ENCODE results near the gene SLC37A2. TPM values are rescaled to one million over a fixed set of nuclear protein-coding genes. Genes with fewer than 3 reads are reported as not detected.

The SLC37A2 gene
- total RNA-seq, 2 donors from 2014 or later, result 2.0 to 4.2 TPM

DNA sequence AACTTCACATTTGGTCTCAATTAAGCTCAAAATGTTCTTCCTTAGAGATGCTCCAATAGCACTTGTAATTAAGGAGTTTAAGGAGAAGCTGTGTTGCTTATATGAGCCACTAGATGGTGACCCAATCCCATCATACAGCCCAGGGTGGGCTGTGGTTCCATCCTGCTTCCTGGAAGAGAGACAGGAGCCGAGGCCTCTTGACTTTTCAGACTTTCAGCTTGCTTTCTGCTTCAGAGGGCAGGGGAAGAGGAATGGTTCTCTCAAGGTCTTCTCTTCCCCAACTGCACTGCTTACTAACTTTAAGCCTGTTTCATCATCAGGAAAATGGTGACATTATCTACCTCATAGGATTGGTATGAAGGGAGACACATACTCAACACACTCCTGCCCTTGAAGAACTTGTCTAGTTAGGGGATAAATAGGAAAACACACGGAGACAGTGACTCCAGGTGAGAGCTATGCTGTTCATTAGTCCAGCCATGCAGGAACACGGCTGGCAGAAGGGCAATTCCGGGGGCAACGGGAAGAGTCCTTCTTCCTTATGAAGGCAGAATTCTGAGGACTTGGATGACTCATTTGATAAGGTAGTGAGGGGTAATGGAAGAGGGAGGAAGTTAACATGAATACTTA is 28.3 kb downstream of the SLC37A2 start:
- H3K9me3 ChIP-seq, result no peaks in the 10 kb centered on the region
- H3K27me3 ChIP-seq, result no peaks in the 10 kb centered on the region
- H3K27ac ChIP-seq, result peak overlapping the region in 1 of 2 donors; percentile 18
- H3K4me1 ChIP-seq, result peaks cover 0 to 9% of the 10 kb centered on the region in 2 donors
- H3K4me3 ChIP-seq, result no peak overlapping the region
- TF ChIP-seq, protein P1, sequence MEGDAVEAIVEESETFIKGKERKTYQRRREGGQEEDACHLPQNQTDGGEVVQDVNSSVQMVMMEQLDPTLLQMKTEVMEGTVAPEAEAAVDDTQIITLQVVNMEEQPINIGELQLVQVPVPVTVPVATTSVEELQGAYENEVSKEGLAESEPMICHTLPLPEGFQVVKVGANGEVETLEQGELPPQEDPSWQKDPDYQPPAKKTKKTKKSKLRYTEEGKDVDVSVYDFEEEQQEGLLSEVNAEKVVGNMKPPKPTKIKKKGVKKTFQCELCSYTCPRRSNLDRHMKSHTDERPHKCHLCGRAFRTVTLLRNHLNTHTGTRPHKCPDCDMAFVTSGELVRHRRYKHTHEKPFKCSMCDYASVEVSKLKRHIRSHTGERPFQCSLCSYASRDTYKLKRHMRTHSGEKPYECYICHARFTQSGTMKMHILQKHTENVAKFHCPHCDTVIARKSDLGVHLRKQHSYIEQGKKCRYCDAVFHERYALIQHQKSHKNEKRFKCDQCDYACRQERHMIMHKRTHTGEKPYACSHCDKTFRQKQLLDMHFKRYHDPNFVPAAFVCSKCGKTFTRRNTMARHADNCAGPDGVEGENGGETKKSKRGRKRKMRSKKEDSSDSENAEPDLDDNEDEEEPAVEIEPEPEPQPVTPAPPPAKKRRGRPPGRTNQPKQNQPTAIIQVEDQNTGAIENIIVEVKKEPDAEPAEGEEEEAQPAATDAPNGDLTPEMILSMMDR (IDR thresholded peaks at IDR 0.05), result peak in 1 of 2 donors; percentile 74
- no peaks in the 10 kb centered on the region for H3K36me3 ChIP-seq
- DNase-seq (ENCODE audit: low spot score), result peak; percentile 69

DNA sequence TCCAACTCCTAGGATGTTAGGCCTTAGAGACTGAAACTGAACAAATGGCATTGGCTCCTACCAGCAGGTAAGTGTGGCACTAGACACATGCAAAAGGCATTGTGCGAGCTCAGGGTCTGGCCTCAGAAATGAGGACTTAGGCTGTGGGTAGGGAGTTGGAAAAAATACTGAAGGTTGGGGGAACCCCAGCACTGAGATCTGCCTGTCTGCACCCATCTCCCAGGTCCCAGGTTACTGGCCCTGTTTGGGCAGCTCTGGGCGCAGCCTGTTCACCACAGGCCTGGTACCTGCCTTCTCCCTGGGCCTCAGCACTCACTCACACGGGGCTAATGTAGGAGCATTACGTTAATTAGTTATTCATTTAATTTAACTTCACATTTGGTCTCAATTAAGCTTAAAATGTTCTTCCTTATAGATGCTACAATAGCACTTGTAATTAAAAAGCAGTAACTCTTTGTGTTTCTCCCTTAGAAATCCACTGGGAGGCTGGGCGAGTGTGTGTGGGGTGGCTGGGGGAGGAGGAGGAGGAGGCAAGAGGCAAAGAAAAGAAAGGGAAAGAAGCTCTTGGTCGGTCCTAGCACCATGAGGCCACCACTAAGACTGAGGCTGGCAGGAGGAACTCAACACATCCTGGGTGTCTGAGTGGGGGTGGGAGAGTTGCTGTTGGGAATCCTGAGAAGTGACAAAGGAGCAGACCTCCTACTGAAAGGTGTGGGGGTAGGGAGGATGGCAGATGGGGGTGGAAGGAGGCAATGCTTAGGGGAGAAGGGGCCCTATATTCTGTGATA is 29.0 kb downstream of the SLC37A2 start:
- H3K4me1 ChIP-seq, result peaks cover 0 to 9% of the 10 kb centered on the region in 2 donors
- H3K27ac ChIP-seq, result no peak overlapping the region
- no peak overlapping the region for H3K4me3 ChIP-seq
- H3K27me3 ChIP-seq, result no peaks in the 10 kb centered on the region
- no peaks in the 10 kb centered on the region for H3K36me3 ChIP-seq
- peak; percentile 42 for DNase-seq (ENCODE audit: low spot score)
- TF ChIP-seq, protein P1 (IDR thresholded peaks at IDR 0.05), result no peak
- no peaks in the 10 kb centered on the region for H3K9me3 ChIP-seq

DNA sequence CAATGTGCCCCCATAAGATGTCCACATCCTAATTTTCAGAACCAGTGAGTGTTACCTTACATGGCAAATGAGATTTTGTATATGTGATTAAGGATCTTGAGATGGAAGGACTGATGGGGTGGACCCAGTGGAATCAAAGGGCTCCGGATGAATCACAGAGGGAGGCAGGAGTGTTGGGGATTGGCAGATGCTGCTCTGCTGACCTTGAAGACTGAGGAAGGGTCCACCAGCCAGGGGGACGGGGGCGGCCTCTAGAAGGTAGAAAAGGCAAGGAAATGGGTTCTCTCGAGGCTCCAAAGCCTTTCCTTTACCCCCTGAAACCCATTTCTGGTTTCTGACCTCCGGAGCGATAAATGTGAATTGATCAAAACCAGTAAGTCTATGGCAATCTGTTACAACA is 29.6 kb downstream of the SLC37A2 start:
- peaks cover 0 to 9% of the 10 kb centered on the region in 2 donors for H3K4me1 ChIP-seq
- TF ChIP-seq, protein P1 (IDR thresholded peaks at IDR 0.05), result no peak
- H3K36me3 ChIP-seq, result no peaks in the 10 kb centered on the region
- H3K27ac ChIP-seq, result no peak overlapping the region
- no peak overlapping the region for H3K4me3 ChIP-seq
- no peaks in the 10 kb centered on the region for H3K27me3 ChIP-seq
- H3K9me3 ChIP-seq, result no peaks in the 10 kb centered on the region
- DNase-seq (ENCODE audit: low spot score), result peak; percentile 23

DNA sequence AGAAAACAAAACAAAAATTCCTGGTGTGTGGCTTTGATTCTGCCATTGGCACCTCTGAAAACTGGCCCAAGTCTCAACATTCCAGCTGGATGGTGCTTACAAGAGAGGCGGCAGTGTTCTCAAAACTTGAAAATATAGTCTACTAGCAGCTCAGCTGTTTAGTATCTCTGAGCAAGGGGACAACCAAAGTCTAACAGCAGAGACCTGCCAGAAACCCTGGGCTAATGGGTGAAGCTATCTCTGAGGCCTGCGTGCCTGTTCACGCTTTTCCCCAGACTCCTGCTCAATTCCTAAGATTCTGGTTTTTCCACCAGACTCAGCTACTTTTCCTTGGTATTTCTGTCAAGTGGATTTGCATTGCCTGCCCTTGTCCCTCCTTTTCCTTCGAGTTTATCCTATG is 30.4 kb downstream of the SLC37A2 start:
- DNase-seq (ENCODE audit: low spot score), result peak; percentile 54
- H3K27ac ChIP-seq, result no peak overlapping the region
- TF ChIP-seq, protein P1 (IDR thresholded peaks at IDR 0.05), result no peak
- H3K36me3 ChIP-seq, result no peaks in the 10 kb centered on the region
- H3K4me1 ChIP-seq, result peaks cover 0 to 9% of the 10 kb centered on the region in 2 donors
- H3K4me3 ChIP-seq, result no peak overlapping the region
- H3K9me3 ChIP-seq, result no peaks in the 10 kb centered on the region
- H3K27me3 ChIP-seq, result no peaks in the 10 kb centered on the region

DNA sequence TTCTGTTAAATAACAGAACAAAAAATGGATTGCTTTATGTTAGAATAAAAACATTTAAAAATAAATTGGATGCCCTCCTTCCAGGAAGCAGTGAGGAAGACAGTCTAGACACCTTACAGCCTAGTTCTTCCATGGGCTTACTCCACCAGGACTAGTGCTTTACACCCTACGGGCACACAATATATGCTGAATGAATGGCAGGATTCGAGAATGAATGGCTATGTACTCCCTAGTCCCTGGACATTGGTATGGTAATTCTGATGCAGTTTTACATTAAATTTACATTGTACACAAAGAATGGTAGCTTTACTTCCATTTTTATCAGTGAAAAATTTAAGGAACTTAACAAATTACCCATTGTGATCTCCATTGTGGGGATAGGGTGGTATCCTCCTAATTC is 31.6 kb downstream of the SLC37A2 start:
- H3K9me3 ChIP-seq, result no peaks in the 10 kb centered on the region
- TF ChIP-seq, protein P1 (IDR thresholded peaks at IDR 0.05), result no peak
- no peaks in the 10 kb centered on the region for H3K27me3 ChIP-seq
- no peak overlapping the region for H3K4me3 ChIP-seq
- no peak overlapping the region for H3K27ac ChIP-seq
- no peaks in the 10 kb centered on the region for H3K36me3 ChIP-seq
- DNase-seq (ENCODE audit: low spot score), result no peak
- H3K4me1 ChIP-seq, result peaks cover 0 to 9% of the 10 kb centered on the region in 2 donors

Measured in right atrium auricular region (tissue), 2 donors.